Measurements from ENCODE around the gene SUGCT.

The SUGCT gene

GRCh38 chr7:40889539-40889938 lies 754.7 kb downstream of the SUGCT start:
- no peak for DNase-seq

- no peak for DNase-seq
Observed at GRCh38 chr7:40890088-40890692, 755.4 kb downstream of the SUGCT start.

- no peak for DNase-seq
Observed at GRCh38 chr7:40891232-40891631, 756.4 kb downstream of the SUGCT start.

GRCh38 chr7:40899151-40899550 lies 764.3 kb downstream of the SUGCT start:
- no peak for DNase-seq

GRCh38 chr7:40899636-40900507 lies 765.1 kb downstream of the SUGCT start:
- DNase-seq = no peak

GRCh38 chr7:40903872-40904271 lies 769.1 kb downstream of the SUGCT start:
- no peak for DNase-seq

- DNase-seq = no peak
Observed at GRCh38 chr7:40907286-40907685, 772.5 kb downstream of the SUGCT start.

- DNase-seq = no peak
Observed at GRCh38 chr7:40909346-40909980, 774.7 kb downstream of the SUGCT start.

Measured in CD4-positive, alpha-beta T cell treated with Interleukin-15 for 1 hour (primary cell).